NOMO-1 treated with DMSO at 0.1 percent for 48 hours (cell line): ENCODE results near the gene CD59.
"Not testable (repeated sequence)": the region's sequence is repeated elsewhere in the genome, so short reads cannot be mapped to it uniquely, and the experiment has no call there.

Experiments used
- DNase-seq: peaks from one replicate; lab custom pipeline; 2025; ENCODE audit not compliant: unreplicated experiment; lab: John Stamatoyannopoulos, UW

The CD59 gene

DNA sequence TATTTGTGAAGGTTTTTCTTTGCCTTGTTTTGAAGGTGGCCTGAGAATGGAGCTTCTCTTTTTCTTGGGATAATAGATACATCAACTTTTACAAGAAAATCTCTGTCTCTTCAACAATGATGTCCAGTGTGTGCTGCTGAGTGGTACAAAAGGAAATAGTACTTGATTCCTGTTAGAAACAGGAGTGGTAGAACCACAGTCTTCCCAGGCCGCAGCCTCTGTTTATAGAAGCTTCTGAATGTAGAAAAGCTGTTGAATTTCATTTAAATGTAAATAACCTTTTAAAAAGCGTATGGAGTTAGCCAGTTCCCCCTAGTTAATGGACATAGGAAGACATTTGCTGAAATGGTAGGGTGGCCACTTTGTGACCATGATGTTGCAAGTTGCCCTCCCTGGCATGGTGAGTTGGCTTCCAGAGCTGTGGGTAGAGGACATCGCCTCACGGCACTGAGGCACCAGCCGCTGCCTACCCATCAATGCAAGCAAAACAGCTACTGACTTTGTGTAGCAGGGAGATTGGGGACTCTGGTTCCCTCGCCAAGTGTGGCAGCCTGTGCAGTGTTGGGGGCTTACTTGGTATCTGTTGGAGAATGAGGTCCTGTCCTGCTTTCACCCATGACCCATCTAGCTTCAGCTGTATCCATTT is 67.1 kb downstream of the CD59 start:
- DNase-seq: no peak

DNA sequence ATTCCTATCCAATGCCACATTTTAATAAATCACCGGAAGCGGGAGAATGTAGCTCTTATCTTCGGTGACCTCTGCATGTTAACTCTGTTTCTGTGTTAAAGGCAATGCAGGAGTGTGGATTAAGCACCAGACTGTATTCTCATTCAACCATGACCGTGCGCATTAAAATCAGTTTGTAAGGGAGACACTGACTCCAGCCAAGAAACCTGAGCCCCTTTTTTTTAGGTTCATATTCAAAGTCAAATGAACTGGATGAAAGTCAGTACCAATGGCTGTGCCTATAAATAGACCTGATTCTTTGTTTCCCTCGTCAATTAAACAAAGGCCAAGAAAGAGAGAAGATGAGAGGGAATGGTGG is 67.8 kb downstream of the CD59 start:
- no peak for DNase-seq

- no peak for DNase-seq
These were observed 68.3 kb downstream of the CD59 start for GRCh38 chr11:33667819-33668467.

GRCh38 chr11:33665350-33666106 is 70.7 kb downstream of the CD59 start:
- no peak for DNase-seq

GRCh38 chr11:33664827-33665226 is 71.4 kb downstream of the CD59 start:
- DNase-seq: no peak

DNA sequence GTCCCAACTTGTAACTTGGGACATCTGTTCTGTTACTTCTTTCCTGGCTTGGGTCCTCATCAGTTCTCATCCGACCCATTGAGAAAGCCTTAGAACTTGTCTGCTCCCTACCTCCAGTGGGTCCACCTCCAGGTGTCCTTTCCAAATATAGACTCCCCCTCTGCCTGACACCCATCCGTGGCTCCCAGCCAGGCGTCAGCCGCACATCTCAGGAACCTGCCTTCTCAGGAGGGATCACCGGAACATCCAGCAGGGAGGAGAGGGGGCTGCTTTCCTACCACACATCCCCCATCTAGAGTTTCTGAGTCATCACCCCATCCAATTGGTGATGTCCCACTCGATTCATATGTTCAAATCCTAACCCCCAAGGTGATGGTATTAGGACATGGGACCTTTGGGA is 72.1 kb downstream of the CD59 start:
- no peak for DNase-seq

- no peak for DNase-seq
These were observed 73.1 kb downstream of the CD59 start for GRCh38 chr11:33663121-33663520.

DNA sequence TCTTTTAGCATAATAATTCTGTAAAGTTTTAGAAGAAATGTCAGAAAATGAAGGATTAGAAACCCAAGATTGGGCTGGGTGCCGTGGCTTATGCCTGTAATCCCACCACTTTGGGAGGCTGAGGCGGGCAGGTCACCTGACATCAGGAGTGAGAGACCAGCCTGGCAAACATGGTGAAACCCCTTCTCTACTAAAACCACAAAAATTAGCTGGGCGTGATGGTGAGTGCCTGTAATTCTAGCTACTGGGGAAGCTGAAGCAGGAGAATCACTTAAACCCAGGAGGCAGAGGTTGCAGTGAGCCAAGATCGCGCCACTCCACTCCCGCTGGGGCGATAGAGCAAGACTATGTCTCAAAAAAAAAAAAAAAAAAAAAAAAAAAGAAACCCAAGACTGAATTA is 74.7 kb downstream of the CD59 start:
- DNase-seq: not testable (repeated sequence)

GRCh38 chr11:33660962-33661361 is 75.3 kb downstream of the CD59 start:
- no peak for DNase-seq

DNA sequence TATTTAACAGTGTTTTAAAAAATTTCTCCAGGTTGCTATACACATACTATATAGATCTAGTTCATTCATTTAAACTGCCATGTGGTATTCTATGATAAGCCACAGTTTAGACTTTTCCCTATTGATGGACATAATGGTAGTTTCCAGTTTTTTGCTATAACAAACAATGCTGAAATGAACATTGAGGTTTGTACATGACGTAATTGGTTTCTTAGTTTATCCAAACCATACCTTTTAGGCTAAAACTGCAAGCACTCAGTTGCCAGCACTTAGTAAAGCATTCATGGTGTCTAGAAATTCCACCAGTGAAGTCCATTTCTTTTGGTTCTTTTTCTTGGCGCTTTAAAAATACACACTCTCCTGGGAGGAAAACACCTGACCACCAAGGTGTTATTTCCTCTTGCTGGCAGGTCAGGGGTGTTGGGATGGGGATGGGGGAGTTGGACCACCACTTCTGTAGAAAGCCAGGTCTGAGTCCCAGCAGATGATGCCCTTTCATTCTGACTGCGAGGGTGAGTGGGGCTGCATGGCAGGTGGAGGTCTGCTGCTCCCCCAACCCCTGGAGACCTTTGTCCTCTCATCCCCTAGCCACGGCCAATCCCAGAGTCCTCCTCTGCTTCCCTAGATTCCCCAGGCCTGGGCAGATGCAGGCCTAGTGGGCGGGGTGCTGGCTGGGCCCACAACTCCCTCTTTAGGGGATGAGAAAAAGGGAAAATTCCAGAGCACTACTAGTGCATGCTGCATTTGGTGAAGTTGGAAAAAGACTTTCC is 76.7 kb downstream of the CD59 start:
- no peak for DNase-seq

GRCh38 chr11:33658195-33658900 is 77.9 kb downstream of the CD59 start:
- no peak for DNase-seq

DNA sequence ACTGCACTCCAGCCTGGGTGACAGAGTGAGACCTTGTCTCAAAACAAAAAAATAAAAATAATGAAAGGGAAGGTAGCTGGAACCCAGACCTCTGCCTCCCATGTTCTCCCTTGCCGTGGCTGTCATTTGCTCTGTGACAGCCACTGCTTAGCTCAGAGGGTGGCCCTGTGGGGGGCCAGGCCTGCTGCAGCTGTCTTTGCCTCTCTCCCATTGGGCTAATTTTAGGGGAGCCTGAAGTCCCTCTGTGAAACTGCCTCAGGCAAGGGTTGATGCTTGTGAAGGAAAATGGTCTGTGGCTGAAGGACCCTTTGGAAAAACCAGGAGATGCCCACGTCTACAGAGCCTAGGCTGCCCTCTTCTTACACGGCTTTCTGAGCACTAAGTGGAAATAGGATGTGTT is 78.5 kb downstream of the CD59 start:
- no peak for DNase-seq

DNA sequence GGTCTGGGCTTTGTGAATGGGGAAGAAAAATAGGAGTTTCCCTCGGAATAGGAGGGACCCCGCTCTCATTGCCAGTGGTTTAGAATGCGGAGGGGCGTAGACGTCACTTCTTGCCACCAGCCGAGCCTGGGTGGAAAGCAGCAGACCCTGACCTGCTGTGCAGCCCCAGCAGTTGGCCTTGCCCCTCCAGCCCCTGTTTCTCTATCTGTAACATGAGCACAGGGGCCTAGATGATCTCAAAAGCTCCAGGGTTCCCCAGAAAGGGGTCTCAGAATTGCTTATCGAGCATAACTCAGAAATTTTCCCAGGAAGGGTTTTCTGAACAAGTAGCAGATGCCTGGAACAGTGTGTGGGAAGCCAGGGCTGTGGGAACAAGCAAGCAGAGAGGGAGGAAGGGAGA is 79.5 kb downstream of the CD59 start:
- no peak for DNase-seq

GRCh38 chr11:33655842-33656600 is 80.2 kb downstream of the CD59 start:
- DNase-seq: no peak

DNA sequence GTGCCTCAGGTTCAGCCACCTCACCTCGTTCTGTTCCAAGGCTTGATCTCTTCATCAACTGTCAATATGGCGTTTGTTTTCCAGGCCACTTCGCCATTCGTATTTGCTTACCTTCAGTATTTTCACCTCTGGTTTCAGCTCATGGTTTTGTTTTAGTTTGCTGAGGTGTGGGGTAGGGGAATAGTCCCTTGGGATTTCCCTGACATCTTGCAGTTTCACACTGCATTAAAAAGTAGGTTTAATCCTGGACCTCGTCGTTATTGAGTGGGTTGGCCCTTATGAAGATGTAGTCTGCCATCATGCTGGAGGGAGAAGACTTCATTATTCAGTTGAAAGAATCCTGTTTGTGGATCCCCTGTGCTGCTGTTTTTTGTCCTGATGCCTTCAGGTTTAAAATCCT is 81.6 kb downstream of the CD59 start:
- no peak for DNase-seq
